Right lobe of liver (tissue), 6 donors: ENCODE measurements around the gene ITM2C. TPM values are rescaled to one million over a fixed set of nuclear protein-coding genes. Genes with fewer than 3 reads are reported as not detected.

Experiments used
- ATAC-seq, 4 donors: fragments of 200-7000 bp; cut with Tn5 transposase; one replicate each; pipeline ENCODE4 v1.9.1; 2020; ENCODE audit warnings: mild to moderate bottlenecking in 4 of 4, moderate library complexity in 4 of 4
- DNase-seq, 3 donors: peaks; one replicate each; pipeline ENCODE4 v3.0.0-alpha.2; 2020
- H3K27ac ChIP-seq, 3 donors: fragments of 200-600 bp; one replicate each; pipeline ENCODE4 v1.8.0; 2022
- H3K27me3 ChIP-seq, 2 donors: fragments of 200-600 bp; one replicate each; pipeline ENCODE4 v1.8.0; 2022
- H3K36me3 ChIP-seq, 4 donors: fragments of 200-600 bp; sonication (generic) in 1 of 4; one replicate each; pipeline versions ENCODE4 v1.5.1 to v1.8.0; 2017 to 2022; ENCODE audit warnings: control low read depth in 1 of 4
- H3K4me1 ChIP-seq, 4 donors: fragments of 200-600 bp; sonication (generic) in 1 of 4; one replicate each; pipeline versions ENCODE4 v1.5.1 to v1.8.0; 2017 to 2022; ENCODE audit warnings: control low read depth in 1 of 4
- H3K4me3 ChIP-seq, 3 donors: fragments of 200-600 bp; one replicate each; pipeline ENCODE4 v1.8.0; 2022
- H3K9me3 ChIP-seq, 4 donors: fragments of 200-600 bp; sonication (generic) in 1 of 4; one replicate each; pipeline versions ENCODE4 v1.5.1 to v1.8.0; 2017 to 2022; ENCODE audit warnings: control low read depth in 1 of 4
- POLR2A ChIP-seq: fragments of 450-650 bp; IDR thresholded peaks from one replicate; pipeline ENCODE4 v1.6.1; 2017; ENCODE audit warnings: antibody characterized with exemption, mild to moderate bottlenecking
- WGBS: methylation state at CpG from one replicate; pipeline ENCODE4 v1.1.6; 2018; ENCODE audit warnings: low coverage, low lambda C conversion rate; ENCODE audit not compliant: insufficient coverage; ENCODE audit errors: missing lambda C conversion rate; 5-methylcytosine and 5-hydroxymethylcytosine counted together
- intact Hi-C, 2 donors: fragments of 100-400 bp; cut with DNase I; formaldehyde crosslinking; loops; one replicate each; pipeline versions ENCODE4 v1.11.2 to v1.14.1; 2022
- total RNA-seq, 6 experiments: library from RNA; depleted of rRNA in 2 of 6; stranded (reverse); fragments of >200 nt in 2 of 6; fragmentation: NEBNext Ultra II Directional in 3 of 6; extraction: Animal tissue kit (Norgen Biotek cat#: 25700) in 3 of 6; gene quantifications; one replicate each; pipeline versions ENCODE4 v1.1.0 to v1.2.4, GENCODE V29; 2016 to 2023
- TF ChIP-seq, protein P1 (sequence below), 4 donors: fragments of 200-600 bp in 3 of 4; fragments of 450-650 bp in 1 of 4; IDR thresholded peaks; one replicate each; pipeline versions ENCODE4 v1.5.1 to v1.8.0; 2016 to 2022; ENCODE audit warnings: antibody characterized with exemption in 4 of 4, mild to moderate bottlenecking in 2 of 4
- donor health status: DM: no; HTN: yes; CAD: no.
- donor health status: DM: no; HTN: no; CAD: no.
- donor health status: DM: no; HTN: no; CAD: no.
- donor health status: DM: no; HTN: yes; CAD: no.
- donor health status: DM: no; HTN: yes; CAD: no.

The ITM2C gene
- total RNA-seq, 6 experiments from 2014 or later, result 11.1 to 26.9 (median 24.2) TPM

DNA sequence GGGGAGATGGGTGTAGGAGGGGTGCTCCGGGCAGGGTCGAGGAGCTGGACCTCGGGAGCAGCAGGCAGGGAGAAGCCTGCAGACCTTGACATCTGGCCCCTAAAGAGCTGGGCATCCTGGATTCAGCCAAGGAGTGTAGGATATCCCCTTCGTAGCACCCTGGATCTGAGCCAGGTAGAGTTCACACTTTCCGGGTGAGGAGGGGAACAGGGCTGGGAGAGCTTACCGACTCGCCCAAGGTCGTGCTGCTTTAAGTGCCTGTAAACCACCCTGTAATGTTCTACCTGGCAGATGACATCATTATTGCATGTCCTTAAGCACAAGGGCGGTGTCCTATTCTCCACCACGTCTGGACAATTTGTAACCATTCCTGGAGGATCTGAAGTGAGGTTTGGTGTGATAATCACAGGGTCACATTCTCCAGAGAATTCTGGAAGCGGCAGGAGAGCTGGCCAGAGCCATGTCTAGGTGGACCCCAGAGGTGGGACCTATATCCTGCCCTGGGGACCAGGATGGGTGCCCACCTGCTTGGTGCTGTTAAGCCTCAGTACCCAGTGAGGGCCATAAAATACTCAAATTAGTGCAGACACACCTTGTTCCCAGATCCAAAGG, 14.6 kb downstream of the ITM2C start:
- no peak overlapping the region for H3K27ac ChIP-seq
- no peaks in the 10 kb centered on the region for H3K36me3 ChIP-seq
- TF ChIP-seq, protein P1, sequence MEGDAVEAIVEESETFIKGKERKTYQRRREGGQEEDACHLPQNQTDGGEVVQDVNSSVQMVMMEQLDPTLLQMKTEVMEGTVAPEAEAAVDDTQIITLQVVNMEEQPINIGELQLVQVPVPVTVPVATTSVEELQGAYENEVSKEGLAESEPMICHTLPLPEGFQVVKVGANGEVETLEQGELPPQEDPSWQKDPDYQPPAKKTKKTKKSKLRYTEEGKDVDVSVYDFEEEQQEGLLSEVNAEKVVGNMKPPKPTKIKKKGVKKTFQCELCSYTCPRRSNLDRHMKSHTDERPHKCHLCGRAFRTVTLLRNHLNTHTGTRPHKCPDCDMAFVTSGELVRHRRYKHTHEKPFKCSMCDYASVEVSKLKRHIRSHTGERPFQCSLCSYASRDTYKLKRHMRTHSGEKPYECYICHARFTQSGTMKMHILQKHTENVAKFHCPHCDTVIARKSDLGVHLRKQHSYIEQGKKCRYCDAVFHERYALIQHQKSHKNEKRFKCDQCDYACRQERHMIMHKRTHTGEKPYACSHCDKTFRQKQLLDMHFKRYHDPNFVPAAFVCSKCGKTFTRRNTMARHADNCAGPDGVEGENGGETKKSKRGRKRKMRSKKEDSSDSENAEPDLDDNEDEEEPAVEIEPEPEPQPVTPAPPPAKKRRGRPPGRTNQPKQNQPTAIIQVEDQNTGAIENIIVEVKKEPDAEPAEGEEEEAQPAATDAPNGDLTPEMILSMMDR (IDR thresholded peaks at IDR 0.05), result no peak
- TF ChIP-seq POLR2A, result no peak
- H3K9me3 ChIP-seq, result no peaks in the 10 kb centered on the region
- H3K4me3 ChIP-seq, result no peak overlapping the region
- WGBS, result 92% methylated on average over 5 of the region's 11 CpGs
- H3K27me3 ChIP-seq, result no peaks in the 10 kb centered on the region
- DNase-seq, result peak in 1 of 3 donors; percentile 27
- intact Hi-C loops, result no loop called here
- H3K4me1 ChIP-seq, result no peaks in the 10 kb centered on the region
- no peak for ATAC-seq

DNA sequence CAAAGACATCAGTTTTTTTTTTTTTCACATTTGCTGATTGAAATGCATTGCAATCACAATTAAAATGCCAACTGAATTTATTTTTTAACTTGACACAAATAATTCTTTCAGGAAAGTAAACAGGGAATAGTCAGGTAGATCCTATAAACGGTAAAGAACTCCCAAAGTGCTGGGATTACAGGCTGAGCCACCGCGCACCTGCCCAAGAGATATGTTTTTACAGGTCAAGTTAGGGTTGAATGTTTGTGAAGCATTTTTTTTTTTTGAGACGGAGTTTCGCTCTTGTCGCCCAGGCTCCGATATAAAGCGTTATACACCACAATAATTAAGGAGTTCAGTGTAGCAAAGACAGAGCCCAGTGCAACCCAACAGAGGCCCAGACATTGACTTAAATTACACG, 15.1 kb downstream of the ITM2C start:
- DNase-seq, result no peak
- no peaks in the 10 kb centered on the region for H3K27me3 ChIP-seq
- H3K9me3 ChIP-seq, result no peaks in the 10 kb centered on the region
- TF ChIP-seq, protein P1 (IDR thresholded peaks at IDR 0.05), result no peak
- TF ChIP-seq POLR2A, result no peak
- H3K4me3 ChIP-seq, result no peak overlapping the region
- WGBS, result 92% methylated on average over 9 of the region's 9 CpGs
- ATAC-seq, result no peak
- no peaks in the 10 kb centered on the region for H3K4me1 ChIP-seq
- intact Hi-C loops, result no loop called here
- H3K36me3 ChIP-seq, result no peaks in the 10 kb centered on the region
- H3K27ac ChIP-seq, result no peak overlapping the region

DNA sequence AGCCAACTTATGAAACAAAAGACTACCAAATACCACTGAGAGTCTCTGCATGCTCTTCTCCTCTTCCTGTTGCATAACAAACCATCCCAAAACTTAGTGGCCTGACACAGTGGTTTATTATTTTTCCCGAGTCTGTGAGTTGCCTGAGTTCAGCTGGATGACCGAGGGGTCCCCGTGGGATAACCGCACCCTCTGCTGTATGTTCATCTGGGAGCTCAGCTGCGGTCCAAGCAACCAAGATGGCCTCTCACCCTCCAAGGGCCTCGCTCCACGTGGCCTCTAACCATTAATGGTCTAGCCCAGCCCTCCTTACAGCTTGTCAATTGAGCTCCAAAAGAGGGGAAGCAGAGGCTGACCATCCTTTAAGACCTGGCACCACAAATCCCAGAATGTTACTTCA, 17.1 kb downstream of the ITM2C start:
- Histone ChIP-seq H3K4me3 (no peak overlapping the region), H3K9me3 (no peaks in the 10 kb centered on the region), H3K36me3 (no peaks in the 10 kb centered on the region), H3K27ac (no peak overlapping the region), H3K27me3 (no peaks in the 10 kb centered on the region), H3K4me1 (no peaks in the 10 kb centered on the region)
- no peak for TF ChIP-seq POLR2A
- TF ChIP-seq, protein P1 (IDR thresholded peaks at IDR 0.05), result no peak
- WGBS, result 40% methylated on average over 2 of the region's 7 CpGs
- intact Hi-C loops, result no loop called here
- ATAC-seq, result no peak
- peak in 2 of 3 donors; percentile 8 to 28 for DNase-seq

DNA sequence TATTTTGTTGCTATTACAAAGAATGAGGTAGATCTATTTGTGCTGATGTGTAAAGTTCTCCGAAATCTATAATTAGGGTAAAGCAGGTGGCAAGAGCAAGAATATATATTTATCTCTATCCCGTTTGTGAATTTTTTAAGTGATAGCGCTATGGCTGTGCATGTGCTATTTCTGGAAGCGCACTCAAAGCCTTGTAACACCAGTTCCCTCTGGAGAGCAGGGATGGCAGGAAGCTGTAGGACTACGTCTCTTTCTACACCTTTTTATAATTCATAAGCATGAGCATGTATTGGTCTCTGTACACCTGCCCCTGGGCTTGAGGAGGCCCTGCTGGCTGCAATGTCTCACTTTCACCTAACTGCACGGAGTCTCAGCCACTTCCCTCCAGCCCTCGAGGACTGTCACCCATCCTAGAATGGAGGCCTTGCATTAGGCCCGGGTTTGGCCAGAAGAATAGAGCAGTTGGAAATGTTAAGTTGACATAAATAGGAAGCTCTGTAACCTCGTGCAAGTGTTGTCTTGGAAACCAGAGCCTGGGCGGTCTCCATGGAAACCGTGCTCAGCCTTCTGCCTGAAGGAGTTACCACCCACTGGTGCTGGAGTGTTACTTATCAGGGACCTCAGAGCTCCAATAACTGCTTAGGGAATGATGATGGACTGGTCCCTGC, 20.9 kb downstream of the ITM2C start:
- ATAC-seq (no peak), DNase-seq (no peak)
- 60% methylated on average over 9 of the region's 11 CpGs for WGBS
- intact Hi-C loops, result no loop called here
- H3K36me3 ChIP-seq, result no peaks in the 10 kb centered on the region
- no peaks in the 10 kb centered on the region for H3K9me3 ChIP-seq
- TF ChIP-seq, protein P1 (IDR thresholded peaks at IDR 0.05), result no peak
- TF ChIP-seq POLR2A, result no peak
- no peaks in the 10 kb centered on the region for H3K4me1 ChIP-seq
- no peak overlapping the region for H3K27ac ChIP-seq
- no peak overlapping the region for H3K4me3 ChIP-seq
- no peaks in the 10 kb centered on the region for H3K27me3 ChIP-seq
